Testis (tissue), 3 donors: ENCODE measurements around the gene GLG1. TPM values are rescaled to one million over a fixed set of nuclear protein-coding genes. Genes with fewer than 3 reads are reported as not detected.
A peak's percentile ranks its signal among the peaks of the same experiment; 100 is the strongest.

Experiments
- DNase-seq: peaks from one replicate; pipeline ENCODE4 v3.0.0-alpha.2; 2019
- H3K27ac ChIP-seq, 2 donors: fragments of 200-600 bp; sonication (generic); one replicate each; pipeline ENCODE4 v1.5.1; 2019
- H3K27me3 ChIP-seq: fragments of 200-600 bp; sonication (generic); one replicate; pipeline ENCODE4 v1.5.1; 2019
- H3K36me3 ChIP-seq: fragments of 200-600 bp; sonication (generic); one replicate; pipeline ENCODE4 v1.5.1; 2017; ENCODE audit warnings: low read depth; ENCODE audit errors: missing control alignments
- H3K4me1 ChIP-seq: fragments of 200-600 bp; sonication (generic); one replicate; pipeline ENCODE4 v1.5.1; 2019
- H3K4me3 ChIP-seq, 2 donors: fragments of 200-600 bp; sonication (generic); one replicate each; pipeline ENCODE4 v1.5.1; 2017 to 2019
- H3K9me3 ChIP-seq: fragments of 200-600 bp; sonication (generic); one replicate; pipeline ENCODE4 v1.5.1; 2017
- POLR2A ChIP-seq: fragments of 450-650 bp; IDR thresholded peaks from one replicate; pipeline ENCODE4 v1.6.1; 2017; ENCODE audit warnings: antibody characterized with exemption, mild to moderate bottlenecking, moderate library complexity
- WGBS, 2 donors: methylation state at CpG; one replicate each; pipeline ENCODE4 v1.1.5; 2018; 5-methylcytosine and 5-hydroxymethylcytosine counted together
- intact Hi-C: fragments of 100-400 bp; cut with DNase I; formaldehyde crosslinking; loops from one replicate; pipeline ENCODE4 v1.15.1; 2023; ENCODE audit warnings: low total_unique reads
- polyA plus RNA-seq: library from polyadenylated mRNA; stranded (reverse); fragments of 350-450 nt; fragmentation: Illumina TruSeq; extraction: RNeasy Lipid Tissue Mini Kit (QIAGEN cat#74804); gene quantifications from one replicate; pipeline ENCODE4 v1.2.3, GENCODE V29; 2014; ENCODE audit warnings: low read depth, low replicate concordance; ENCODE audit not compliant: insufficient read depth
- total RNA-seq, 2 donors: library from RNA; depleted of rRNA; stranded (reverse); fragments of >200 nt; gene quantifications; one replicate each; pipeline ENCODE4 v1.2.3, GENCODE V29; 2016
- TF ChIP-seq, protein P1 (sequence below), 3 experiments: fragments of 450-650 bp in 2 of 3; fragments of 200-600 bp in 1 of 3; sonication (generic) in 1 of 3; IDR thresholded peaks; one replicate each; pipeline ENCODE4 v1.5.1; 2016 to 2019; ENCODE audit warnings: antibody characterized with exemption in 3 of 3, mild to moderate bottlenecking in 2 of 3, moderate library complexity in 1 of 3

Gene GLG1
- total and polyA plus RNA-seq, 3 donors from 2014 or later, result 151 to 268 (median 206) TPM

DNA sequence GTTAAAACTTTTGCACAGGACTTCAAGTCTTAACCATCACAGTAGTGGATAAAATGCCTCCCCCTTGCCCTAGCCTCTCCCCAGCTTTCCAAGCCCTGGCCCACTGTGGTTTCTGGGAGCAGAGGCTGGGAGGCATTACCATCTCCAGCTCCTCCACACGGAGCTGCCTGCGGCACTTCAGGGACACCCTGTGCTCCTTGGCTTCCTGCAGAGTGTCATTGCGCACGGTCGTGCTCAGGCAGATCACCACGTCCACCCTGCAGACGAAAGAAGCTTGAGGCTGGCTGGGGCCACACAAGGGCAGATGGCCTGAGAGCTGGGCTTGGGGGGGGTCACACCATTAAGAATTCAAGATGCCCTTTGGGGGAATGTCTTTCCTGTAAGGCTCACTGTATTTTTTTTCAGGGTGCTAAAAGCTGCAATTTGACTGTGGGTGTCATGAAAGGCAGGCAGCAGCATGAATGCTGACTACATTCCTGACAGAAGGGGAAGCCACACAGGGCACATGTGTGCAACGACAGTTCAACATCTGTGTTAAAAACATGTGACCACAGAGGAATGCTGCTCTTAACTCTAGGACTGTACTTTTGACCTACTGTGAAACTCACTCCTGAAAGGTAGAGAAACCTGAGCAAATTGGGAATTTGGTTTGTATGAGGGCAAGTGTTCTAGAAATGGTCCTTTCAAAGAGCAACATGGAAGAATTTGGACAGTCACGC is 137.9 kb downstream of the GLG1 start:
- H3K27ac ChIP-seq, result no peak overlapping the region
- no peak overlapping the region for H3K4me3 ChIP-seq
- H3K4me1 ChIP-seq, result no peaks in the 10 kb centered on the region
- H3K27me3 ChIP-seq, result no peaks in the 10 kb centered on the region
- H3K36me3 ChIP-seq, result no peaks in the 10 kb centered on the region
- peak; percentile 35 for DNase-seq
- 81 to 83% methylated on average over 9 of the region's 9 CpGs for WGBS, 2 donors
- TF ChIP-seq, protein P1, sequence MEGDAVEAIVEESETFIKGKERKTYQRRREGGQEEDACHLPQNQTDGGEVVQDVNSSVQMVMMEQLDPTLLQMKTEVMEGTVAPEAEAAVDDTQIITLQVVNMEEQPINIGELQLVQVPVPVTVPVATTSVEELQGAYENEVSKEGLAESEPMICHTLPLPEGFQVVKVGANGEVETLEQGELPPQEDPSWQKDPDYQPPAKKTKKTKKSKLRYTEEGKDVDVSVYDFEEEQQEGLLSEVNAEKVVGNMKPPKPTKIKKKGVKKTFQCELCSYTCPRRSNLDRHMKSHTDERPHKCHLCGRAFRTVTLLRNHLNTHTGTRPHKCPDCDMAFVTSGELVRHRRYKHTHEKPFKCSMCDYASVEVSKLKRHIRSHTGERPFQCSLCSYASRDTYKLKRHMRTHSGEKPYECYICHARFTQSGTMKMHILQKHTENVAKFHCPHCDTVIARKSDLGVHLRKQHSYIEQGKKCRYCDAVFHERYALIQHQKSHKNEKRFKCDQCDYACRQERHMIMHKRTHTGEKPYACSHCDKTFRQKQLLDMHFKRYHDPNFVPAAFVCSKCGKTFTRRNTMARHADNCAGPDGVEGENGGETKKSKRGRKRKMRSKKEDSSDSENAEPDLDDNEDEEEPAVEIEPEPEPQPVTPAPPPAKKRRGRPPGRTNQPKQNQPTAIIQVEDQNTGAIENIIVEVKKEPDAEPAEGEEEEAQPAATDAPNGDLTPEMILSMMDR (IDR thresholded peaks at IDR 0.05), result no peak
- TF ChIP-seq POLR2A, result no peak
- intact Hi-C loops, result no loop called here
- no peaks in the 10 kb centered on the region for H3K9me3 ChIP-seq

DNA sequence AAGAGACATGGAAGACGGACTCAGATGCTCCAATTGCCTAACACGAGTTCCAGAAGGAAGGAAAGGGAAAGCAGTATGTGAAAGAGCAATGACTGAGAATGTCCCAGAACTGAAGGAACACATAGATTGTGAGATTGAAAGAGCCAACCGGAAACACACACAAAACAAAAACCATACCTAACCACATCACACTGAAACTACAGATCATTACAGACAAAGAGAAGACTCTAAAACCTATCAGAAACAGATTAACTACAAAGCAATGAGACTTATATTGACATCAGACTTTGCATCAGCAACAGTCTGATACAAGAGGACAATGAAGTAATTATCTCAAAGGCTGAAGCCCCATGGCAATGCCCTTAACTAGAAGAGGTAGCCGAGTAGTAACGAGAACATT is 140.0 kb downstream of the GLG1 start:
- intact Hi-C loops, result no loop called here
- Histone ChIP-seq H3K4me3 (no peak overlapping the region), H3K9me3 (no peaks in the 10 kb centered on the region), H3K27ac (no peak overlapping the region), H3K36me3 (no peaks in the 10 kb centered on the region), H3K4me1 (no peaks in the 10 kb centered on the region), H3K27me3 (no peaks in the 10 kb centered on the region)
- WGBS, 2 donors, result 86 to 91% methylated on average over 5 of the region's 5 CpGs
- no peak for DNase-seq
- TF ChIP-seq, protein P1 (IDR thresholded peaks at IDR 0.05), result no peak
- no peak for TF ChIP-seq POLR2A

DNA sequence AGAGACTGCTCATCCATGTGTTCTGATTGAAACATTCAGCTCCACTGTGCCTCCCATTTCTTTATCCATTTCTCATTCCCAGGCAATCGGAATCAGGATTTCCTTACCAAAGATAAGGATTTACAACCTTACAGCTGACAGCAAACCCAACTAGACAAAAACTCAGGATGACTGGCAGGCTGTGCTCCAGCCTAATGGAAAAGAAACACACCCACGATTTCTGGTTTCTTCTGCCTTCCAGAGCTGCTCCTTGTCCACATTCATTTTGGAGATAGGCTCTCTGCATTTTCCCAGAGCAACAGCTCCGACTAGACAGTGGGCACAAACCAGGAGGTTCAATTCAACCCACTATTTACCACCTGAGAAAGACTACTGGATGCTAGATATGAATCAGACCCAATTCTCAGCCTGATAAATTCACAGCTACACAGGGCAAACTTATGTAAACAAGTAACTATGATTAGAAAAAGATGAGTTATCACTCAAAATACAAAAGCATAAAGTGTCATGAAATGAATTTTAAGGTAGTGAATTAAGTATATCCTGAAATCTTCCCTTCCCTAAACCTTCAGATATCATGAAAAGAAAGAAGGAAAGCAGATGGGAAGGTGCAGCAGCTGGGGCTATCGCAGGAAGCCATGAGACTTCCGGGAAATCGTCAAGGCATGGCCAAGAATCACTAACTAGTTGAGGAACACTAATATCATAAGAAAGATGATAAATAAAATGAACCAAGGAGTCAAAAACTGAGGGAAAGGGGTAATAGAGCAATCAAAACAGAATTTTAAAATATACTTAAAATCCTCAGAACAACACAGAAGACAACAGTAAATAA is 140.8 kb downstream of the GLG1 start:
- no peak for DNase-seq
- 73 to 82% methylated on average over 6 of the region's 6 CpGs for WGBS, 2 donors
- Histone ChIP-seq H3K27ac (no peak overlapping the region), H3K36me3 (no peaks in the 10 kb centered on the region), H3K4me3 (no peak overlapping the region), H3K27me3 (no peaks in the 10 kb centered on the region), H3K9me3 (no peaks in the 10 kb centered on the region), H3K4me1 (no peaks in the 10 kb centered on the region)
- TF ChIP-seq, protein P1 (IDR thresholded peaks at IDR 0.05), result no peak
- no peak for TF ChIP-seq POLR2A
- intact Hi-C loops, result no loop called here

DNA sequence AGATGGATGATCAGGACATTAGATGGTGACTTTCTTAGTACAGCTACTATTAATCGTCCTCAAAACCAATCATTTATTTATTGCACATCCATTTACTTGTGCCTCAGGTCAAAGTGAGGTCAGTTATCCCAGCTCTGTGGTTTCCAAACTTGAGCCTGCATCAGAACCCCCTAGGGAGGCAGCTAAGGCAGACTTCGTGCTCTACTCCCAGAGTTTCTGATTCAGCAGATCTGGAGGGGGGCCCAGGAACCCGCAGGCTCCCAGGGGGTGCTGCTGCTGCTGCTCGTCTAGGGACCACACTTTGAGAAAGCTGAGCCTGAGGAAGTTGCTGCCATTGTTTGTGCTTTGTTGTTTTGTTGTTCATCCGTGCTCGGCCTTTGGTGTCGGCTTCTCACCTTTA is 141.6 kb downstream of the GLG1 start:
- Histone ChIP-seq H3K36me3 (no peaks in the 10 kb centered on the region), H3K27ac (no peak overlapping the region), H3K9me3 (no peaks in the 10 kb centered on the region), H3K4me3 (no peak overlapping the region), H3K4me1 (no peaks in the 10 kb centered on the region), H3K27me3 (no peaks in the 10 kb centered on the region)
- no peak for DNase-seq
- intact Hi-C loops, result no loop called here
- TF ChIP-seq POLR2A, result no peak
- TF ChIP-seq, protein P1 (IDR thresholded peaks at IDR 0.05), result no peak
- WGBS, 2 donors, result 76 to 82% methylated on average over 7 of the region's 7 CpGs
